BJ (cell line): ENCODE results near the gene PPP2R3B. TPM values are rescaled to one million over a fixed set of nuclear protein-coding genes. Genes with fewer than 3 reads are reported as not detected.

Source experiments
- CTCF ChIA-PET: fragments of 350-600 bp; formaldehyde crosslinking; extraction: SDS; loops from one replicate; lab custom pipeline; 2021; ENCODE audit warnings: antibody characterized with exemption, inconsistent platforms; lab: Yijun Ruan, JAX
- POLR2A ChIA-PET: fragments of 300-600 bp; sonication (Branson Sonifier 250); formaldehyde crosslinking; extraction: SDS; loops from one replicate; lab custom pipeline; 2021; ENCODE audit warnings: antibody characterized with exemption; lab: Charles Lee
- DNase-seq: peaks from one replicate; pipeline ENCODE4 v3.0.0-alpha.2; 2011; ENCODE audit warnings: low read depth
- H3K27me3 ChIP-seq: 2 replicates; pipeline ENCODE4 v1.6.0; 2011; ENCODE audit warnings: low read length; ENCODE audit not compliant: control insufficient read depth, insufficient read depth
- H3K36me3 ChIP-seq: 2 replicates; pipeline ENCODE4 v1.5.1; 2011; ENCODE audit warnings: low read length; ENCODE audit not compliant: control insufficient read depth, insufficient read depth
- H3K4me3 ChIP-seq: 2 replicates; pipeline ENCODE4 v1.5.1; 2011; ENCODE audit warnings: low read depth, mild to moderate bottlenecking, control low read depth, low read length
- CTCF ChIP-seq: IDR thresholded peaks from 2 replicates; pipeline ENCODE4 v1.5.1; 2011; ENCODE audit warnings: low read depth, mild to moderate bottlenecking, control low read depth, inconsistent platforms, low read length, moderate library complexity; ENCODE audit not compliant: insufficient read depth
- polyA plus RNA-seq: library from polyadenylated mRNA; depleted of rRNA; stranded (reverse); fragments of >200 nt; gene quantifications from 2 replicates; pipeline ENCODE4 v1.2.3, GENCODE V29; 2011

The PPP2R3B gene
- polyA plus RNA-seq, 1 experiment, result 14.9 TPM

GRCh38 chrX:357693-358471 lies 28.8 kb downstream of the PPP2R3B start:
- peaks cover 7% of the 10 kb centered on the region for H3K36me3 ChIP-seq
- DNase-seq, result no peak
- H3K27me3 ChIP-seq, result no peaks in the 10 kb centered on the region
- no peak overlapping the region for H3K4me3 ChIP-seq
- POLR2A ChIA-PET, result no interaction called here
- TF ChIP-seq CTCF, result no peak
- CTCF ChIA-PET, result no interaction called here

DNA sequence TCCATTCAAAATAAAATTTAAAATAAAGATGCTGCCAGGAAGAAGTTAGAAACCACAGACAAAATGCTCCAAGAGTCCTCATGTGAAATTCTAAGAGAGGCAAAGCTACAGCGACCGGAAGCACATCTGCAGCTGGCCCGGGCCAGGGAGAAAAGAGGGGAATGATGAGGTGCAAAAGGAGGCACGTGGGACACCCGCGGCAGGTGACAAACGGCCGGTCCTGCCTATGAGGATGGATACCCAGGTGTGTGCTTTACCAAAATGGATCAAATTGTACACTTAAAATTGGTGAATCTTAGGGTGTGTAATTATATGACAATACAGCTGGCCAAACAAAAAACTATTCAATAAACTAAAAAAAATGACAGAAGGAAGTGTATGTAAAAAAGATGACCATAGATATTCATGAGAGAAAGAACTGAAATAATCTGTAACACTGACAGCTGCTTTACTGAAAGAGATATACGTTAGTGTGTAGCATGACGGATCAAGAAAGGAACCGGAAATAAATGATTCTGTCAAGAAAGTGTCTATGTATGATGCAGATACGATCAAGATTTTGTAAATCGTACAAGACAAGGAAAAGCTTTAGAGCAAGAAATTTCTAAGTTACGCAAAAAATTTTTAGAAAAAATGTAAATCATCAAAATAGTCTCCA lies 29.5 kb downstream of the PPP2R3B start:
- Histone ChIP-seq H3K4me3 (no peak overlapping the region), H3K27me3 (no peaks in the 10 kb centered on the region), H3K36me3 (peaks cover 7% of the 10 kb centered on the region)
- no peak for TF ChIP-seq CTCF
- DNase-seq, result no peak
- ChIA-PET CTCF (no interaction called here), POLR2A (no interaction called here)

- Histone ChIP-seq H3K36me3 (peaks cover 7% of the 10 kb centered on the region), H3K27me3 (no peaks in the 10 kb centered on the region), H3K4me3 (no peak overlapping the region)
- POLR2A ChIA-PET, result no interaction called here
- CTCF ChIA-PET, result no interaction called here
- DNase-seq, result peak; percentile 91
- TF ChIP-seq CTCF, result no peak
Observed at GRCh38 chrX:356385-357034, 30.2 kb downstream of the PPP2R3B start.

DNA sequence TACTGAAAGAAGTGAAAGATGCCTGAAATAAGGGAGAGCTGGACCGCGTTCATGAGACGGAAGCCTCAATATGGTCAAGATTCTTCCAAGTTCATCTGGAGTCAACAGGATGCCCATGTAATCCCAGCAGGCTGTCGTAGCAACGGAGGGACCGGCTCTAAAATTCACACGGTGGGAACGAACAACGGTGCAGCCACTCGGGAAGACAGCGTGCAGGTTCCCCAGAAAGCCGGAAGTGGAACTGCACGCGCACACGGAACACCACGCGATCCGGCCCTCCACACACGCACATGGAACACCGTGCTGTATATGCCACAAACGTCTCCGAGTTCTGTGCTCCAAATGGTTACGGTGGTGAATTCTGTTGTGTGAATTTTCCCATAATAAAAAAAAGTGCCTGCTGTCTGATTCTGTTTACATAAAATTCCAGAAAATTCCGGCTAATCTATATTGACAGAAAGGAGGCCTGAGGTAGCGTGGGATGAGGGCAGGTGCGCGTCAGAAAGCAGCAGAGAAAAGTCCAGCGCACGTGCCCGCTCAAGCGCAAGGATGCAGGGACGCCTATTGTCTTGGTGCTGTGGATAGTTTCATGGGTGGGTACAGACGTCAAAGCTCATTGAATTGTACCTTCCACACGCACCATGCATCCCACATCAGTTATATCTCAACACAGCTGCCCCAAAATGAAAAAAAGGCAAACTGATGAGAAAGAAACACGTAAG lies 31.2 kb downstream of the PPP2R3B start:
- no peak for TF ChIP-seq CTCF
- H3K4me3 ChIP-seq, result no peak overlapping the region
- ChIA-PET POLR2A (no interaction called here), CTCF (no interaction called here)
- H3K27me3 ChIP-seq, result no peaks in the 10 kb centered on the region
- peaks cover 4% of the 10 kb centered on the region for H3K36me3 ChIP-seq
- DNase-seq, result no peak
